ENCODE measurements around the gene PHKG2. TPM values are rescaled to one million over a fixed set of nuclear protein-coding genes. Genes with fewer than 3 reads are reported as not detected.

PHKG2 gene
- total RNA-seq, 1 donor from 2014 or later, result 26.0 TPM

DNA sequence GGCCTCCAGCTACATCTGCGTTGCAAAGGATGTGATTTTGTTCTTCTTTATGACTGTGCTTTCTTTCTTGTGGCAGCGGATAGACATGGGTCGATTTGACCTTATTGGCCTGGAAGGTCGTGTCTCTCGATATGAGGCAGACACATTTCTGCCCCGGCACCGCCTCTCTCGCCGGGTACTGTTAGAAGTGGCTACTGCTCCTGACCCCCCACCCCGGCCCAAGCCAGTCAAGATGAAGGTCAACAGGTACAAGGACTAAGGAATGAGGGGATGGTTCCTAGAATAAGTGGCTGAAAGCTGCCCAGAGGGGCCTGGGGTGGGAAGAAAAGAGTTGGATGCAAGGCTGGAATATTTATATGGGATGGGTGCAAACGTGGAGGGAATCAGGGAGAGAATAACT lies 28.1 kb upstream of the PHKG2 start:
- no peaks in the 10 kb centered on the region for H3K27me3 ChIP-seq
- intact Hi-C loops (cut with DNase I), result no loop called here
- H3K4me3 ChIP-seq, result no peak overlapping the region
- no peaks in the 10 kb centered on the region for H3K4me1 ChIP-seq
- TF ChIP-seq, protein P1, sequence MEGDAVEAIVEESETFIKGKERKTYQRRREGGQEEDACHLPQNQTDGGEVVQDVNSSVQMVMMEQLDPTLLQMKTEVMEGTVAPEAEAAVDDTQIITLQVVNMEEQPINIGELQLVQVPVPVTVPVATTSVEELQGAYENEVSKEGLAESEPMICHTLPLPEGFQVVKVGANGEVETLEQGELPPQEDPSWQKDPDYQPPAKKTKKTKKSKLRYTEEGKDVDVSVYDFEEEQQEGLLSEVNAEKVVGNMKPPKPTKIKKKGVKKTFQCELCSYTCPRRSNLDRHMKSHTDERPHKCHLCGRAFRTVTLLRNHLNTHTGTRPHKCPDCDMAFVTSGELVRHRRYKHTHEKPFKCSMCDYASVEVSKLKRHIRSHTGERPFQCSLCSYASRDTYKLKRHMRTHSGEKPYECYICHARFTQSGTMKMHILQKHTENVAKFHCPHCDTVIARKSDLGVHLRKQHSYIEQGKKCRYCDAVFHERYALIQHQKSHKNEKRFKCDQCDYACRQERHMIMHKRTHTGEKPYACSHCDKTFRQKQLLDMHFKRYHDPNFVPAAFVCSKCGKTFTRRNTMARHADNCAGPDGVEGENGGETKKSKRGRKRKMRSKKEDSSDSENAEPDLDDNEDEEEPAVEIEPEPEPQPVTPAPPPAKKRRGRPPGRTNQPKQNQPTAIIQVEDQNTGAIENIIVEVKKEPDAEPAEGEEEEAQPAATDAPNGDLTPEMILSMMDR (IDR thresholded peaks at IDR 0.05), result no peak
- no peaks in the 10 kb centered on the region for H3K9me3 ChIP-seq
- H3K36me3 ChIP-seq, result peaks cover 99% of the 10 kb centered on the region
- DNase-seq (no peak), ATAC-seq (no peak)
- no peak overlapping the region for H3K27ac ChIP-seq

DNA sequence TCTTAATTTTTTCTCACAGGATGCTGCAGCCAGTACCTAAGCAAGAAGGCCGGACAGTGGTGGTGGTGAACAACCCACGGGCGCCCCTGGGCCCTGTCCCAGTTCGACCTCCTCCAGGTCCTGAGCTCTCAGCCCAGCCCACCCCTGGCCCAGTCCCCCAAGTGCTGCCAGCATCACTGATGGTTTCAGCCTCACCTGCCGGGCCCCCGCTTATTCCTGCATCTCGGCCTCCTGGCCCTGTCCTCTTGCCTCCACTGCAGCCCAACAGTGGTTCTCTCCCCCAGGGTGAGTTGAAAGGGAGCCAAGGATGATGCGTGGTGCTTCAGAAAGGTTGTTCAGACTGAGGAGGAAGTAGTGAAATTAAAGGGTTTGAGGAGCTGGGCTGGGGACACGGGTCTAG lies 27.5 kb upstream of the PHKG2 start:
- no peaks in the 10 kb centered on the region for H3K27me3 ChIP-seq
- TF ChIP-seq, protein P1 (IDR thresholded peaks at IDR 0.05), result no peak
- ATAC-seq (no peak), DNase-seq (no peak)
- H3K36me3 ChIP-seq, result peaks cover 100% of the 10 kb centered on the region
- H3K9me3 ChIP-seq, result no peaks in the 10 kb centered on the region
- intact Hi-C loops (cut with DNase I), result no loop called here
- no peak overlapping the region for H3K4me3 ChIP-seq
- no peaks in the 10 kb centered on the region for H3K4me1 ChIP-seq
- no peak overlapping the region for H3K27ac ChIP-seq

DNA sequence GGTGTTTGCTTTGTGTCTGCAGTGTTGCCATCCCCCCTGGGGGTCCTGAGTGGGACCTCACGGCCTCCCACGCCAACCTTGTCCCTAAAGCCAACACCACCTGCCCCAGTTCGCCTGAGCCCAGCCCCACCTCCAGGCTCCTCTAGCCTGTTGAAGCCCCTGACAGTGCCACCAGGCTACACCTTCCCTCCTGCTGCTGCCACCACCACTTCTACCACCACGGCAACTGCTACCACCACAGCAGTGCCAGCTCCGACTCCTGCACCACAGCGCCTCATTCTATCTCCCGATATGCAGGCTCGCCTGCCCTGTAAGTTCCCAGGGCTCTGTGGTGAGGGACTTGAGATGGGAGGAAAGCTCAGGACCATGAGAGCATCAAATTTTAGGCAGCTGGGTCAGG lies 27.1 kb upstream of the PHKG2 start:
- Histone ChIP-seq H3K9me3 (no peaks in the 10 kb centered on the region), H3K36me3 (peaks cover 100% of the 10 kb centered on the region)
- intact Hi-C loops (cut with DNase I), result no loop called here

DNA sequence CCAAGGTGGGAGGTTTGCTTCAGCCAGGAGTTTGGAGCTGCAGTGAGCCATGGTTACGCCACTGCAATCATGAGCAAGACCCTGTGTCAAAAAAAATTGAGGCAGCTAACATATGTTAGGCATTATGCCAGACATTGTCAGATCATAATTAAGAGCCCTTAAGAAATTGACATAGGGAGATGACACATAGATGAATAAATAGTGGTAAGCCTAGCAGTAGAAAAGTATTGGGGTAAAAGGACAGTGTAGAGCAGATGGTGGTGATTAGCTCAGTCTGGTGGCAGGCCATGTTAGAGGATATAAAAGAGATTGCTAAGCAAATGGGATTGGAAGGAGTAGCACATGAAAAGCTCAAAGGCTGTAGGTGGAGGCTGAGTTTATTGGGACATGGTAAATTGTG lies 26.6 kb upstream of the PHKG2 start:
- Histone ChIP-seq H3K4me3 (no peak overlapping the region), H3K27ac (no peak overlapping the region), H3K9me3 (no peaks in the 10 kb centered on the region), H3K36me3 (peaks cover 100% of the 10 kb centered on the region), H3K27me3 (no peaks in the 10 kb centered on the region), H3K4me1 (no peaks in the 10 kb centered on the region)
- TF ChIP-seq, protein P1 (IDR thresholded peaks at IDR 0.05), result no peak
- DNase-seq, result no peak
- intact Hi-C loops (cut with DNase I), result no loop called here
- ATAC-seq, result no peak

More for the DNA sequence above, 27.1 kb upstream of the PHKG2 start:
- no peak for DNase-seq
- ATAC-seq, result no peak
- TF ChIP-seq, protein P1 (IDR thresholded peaks at IDR 0.05), result no peak
- H3K27me3 ChIP-seq, result no peaks in the 10 kb centered on the region
- H3K4me1 ChIP-seq, result no peaks in the 10 kb centered on the region
- H3K4me3 ChIP-seq, result no peak overlapping the region
- H3K27ac ChIP-seq, result no peak overlapping the region

DNA sequence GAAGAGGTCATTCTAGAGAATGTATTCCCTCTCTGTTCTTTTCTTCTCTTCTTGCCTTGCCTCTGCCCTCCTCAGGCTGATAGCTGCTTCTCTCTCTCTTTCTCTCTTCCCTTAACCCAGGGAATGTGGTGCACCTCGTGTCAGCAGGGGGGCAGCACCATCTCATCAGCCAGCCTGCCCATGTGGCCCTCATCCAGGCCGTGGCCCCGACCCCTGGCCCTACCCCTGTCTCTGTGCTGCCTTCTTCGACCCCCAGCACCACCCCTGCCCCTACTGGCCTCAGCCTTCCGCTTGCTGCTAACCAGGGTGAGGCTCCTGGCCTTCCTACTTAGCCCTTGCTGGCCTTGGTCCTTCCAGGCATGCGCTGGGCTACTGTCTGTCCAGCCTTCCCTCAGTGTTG lies 25.8 kb upstream of the PHKG2 start:
- Histone ChIP-seq H3K27ac (no peak overlapping the region), H3K4me3 (no peak overlapping the region), H3K9me3 (no peaks in the 10 kb centered on the region), H3K36me3 (peaks cover 99% of the 10 kb centered on the region), H3K27me3 (no peaks in the 10 kb centered on the region), H3K4me1 (no peaks in the 10 kb centered on the region)
- ATAC-seq, result peak; percentile 12
- intact Hi-C loops (cut with DNase I), result no loop called here
- no peak for DNase-seq
- TF ChIP-seq, protein P1 (IDR thresholded peaks at IDR 0.05), result peak; percentile 4

DNA sequence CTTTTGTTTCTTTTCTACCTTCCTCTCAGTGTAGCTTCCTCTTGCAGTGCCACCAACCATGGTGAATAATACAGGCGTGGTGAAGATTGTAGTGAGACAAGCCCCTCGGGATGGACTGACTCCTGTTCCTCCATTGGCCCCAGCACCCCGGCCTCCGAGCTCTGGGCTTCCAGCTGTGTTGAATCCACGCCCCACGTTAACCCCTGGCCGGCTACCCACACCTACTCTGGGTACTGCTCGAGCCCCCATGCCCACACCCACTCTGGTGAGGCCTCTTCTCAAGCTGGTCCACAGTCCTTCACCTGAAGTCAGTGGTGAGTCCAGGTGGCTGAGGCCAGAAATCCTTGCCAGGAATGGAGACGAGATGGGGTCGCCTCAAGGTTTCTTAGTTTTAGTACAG lies 25.3 kb upstream of the PHKG2 start:
- intact Hi-C loops (cut with DNase I), result no loop called here
- TF ChIP-seq, protein P1 (IDR thresholded peaks at IDR 0.05), result no peak
- DNase-seq (no peak), ATAC-seq (no peak)
- Histone ChIP-seq H3K36me3 (peaks cover 99% of the 10 kb centered on the region), H3K27me3 (no peaks in the 10 kb centered on the region), H3K4me3 (no peak overlapping the region), H3K9me3 (no peaks in the 10 kb centered on the region), H3K4me1 (no peaks in the 10 kb centered on the region), H3K27ac (no peak overlapping the region)

Measured in upper lobe of right lung (tissue), 1 donor.